Measurements from ENCODE around the gene CTDP1.

Gene CTDP1

GRCh38 chr18:79742076-79742475 lies 62.5 kb downstream of the CTDP1 start:
- Histone ChIP-seq H3K27me3 (no peaks in the 10 kb centered on the region), H3K27ac (no peak overlapping the region), H3K36me3 (peaks cover 47 to 78% (median 64%) of the 10 kb centered on the region in 3 donors), H3K9me3 (no peaks in the 10 kb centered on the region), H3K4me1 (no peaks in the 10 kb centered on the region), H3K4me3 (no peak overlapping the region)
- DNase-seq: peak in 1 of 2 donors; percentile 41
- intact Hi-C loops (cut with DNase I; ENCODE audit: low total_unique reads): no loop called here
- TF ChIP-seq CTCF (IDR thresholded peaks at IDR 0.05): no peak

- no peak for TF ChIP-seq CTCF (IDR thresholded peaks at IDR 0.05)
- Histone ChIP-seq H3K36me3 (peaks cover 35 to 75% (median 56%) of the 10 kb centered on the region in 3 donors), H3K27me3 (no peaks in the 10 kb centered on the region), H3K9me3 (no peaks in the 10 kb centered on the region), H3K4me3 (no peak overlapping the region), H3K27ac (no peak overlapping the region), H3K4me1 (no peaks in the 10 kb centered on the region)
- DNase-seq: peak in 1 of 2 donors; percentile 44
- intact Hi-C loops (cut with DNase I; ENCODE audit: low total_unique reads): no loop called here
Observed at GRCh38 chr18:79744625-79745024, 65.0 kb downstream of the CTDP1 start.

- intact Hi-C loops (cut with DNase I; ENCODE audit: low total_unique reads): no loop called here
- TF ChIP-seq CTCF (IDR thresholded peaks at IDR 0.05): no peak
- H3K4me3 ChIP-seq: no peak overlapping the region
- H3K27me3 ChIP-seq: no peaks in the 10 kb centered on the region
- no peaks in the 10 kb centered on the region for H3K4me1 ChIP-seq
- DNase-seq: no peak
- H3K9me3 ChIP-seq: no peaks in the 10 kb centered on the region
- no peak overlapping the region for H3K27ac ChIP-seq
- H3K36me3 ChIP-seq: peaks cover 27 to 71% (median 45%) of the 10 kb centered on the region in 3 donors
Observed at GRCh38 chr18:79746730-79747129, 67.1 kb downstream of the CTDP1 start.

GRCh38 chr18:79747156-79747845 lies 67.7 kb downstream of the CTDP1 start:
- peaks cover 25 to 68% (median 41%) of the 10 kb centered on the region in 3 donors for H3K36me3 ChIP-seq
- no peak overlapping the region for H3K27ac ChIP-seq
- intact Hi-C loops (cut with DNase I; ENCODE audit: low total_unique reads): no loop called here
- TF ChIP-seq CTCF (IDR thresholded peaks at IDR 0.05): no peak
- H3K4me3 ChIP-seq: no peak overlapping the region
- no peaks in the 10 kb centered on the region for H3K27me3 ChIP-seq
- no peak for DNase-seq
- no peaks in the 10 kb centered on the region for H3K4me1 ChIP-seq
- no peaks in the 10 kb centered on the region for H3K9me3 ChIP-seq

GRCh38 chr18:79748321-79749180 lies 68.9 kb downstream of the CTDP1 start:
- no peak for DNase-seq

More at GRCh38 chr18:79748321-79749180, 68.9 kb downstream of the CTDP1 start:
- no peaks in the 10 kb centered on the region for H3K27me3 ChIP-seq
- no peaks in the 10 kb centered on the region for H3K4me1 ChIP-seq
- no peak for TF ChIP-seq CTCF (IDR thresholded peaks at IDR 0.05)
- intact Hi-C loops (cut with DNase I; ENCODE audit: low total_unique reads): no loop called here
- no peak overlapping the region for H3K4me3 ChIP-seq
- H3K27ac ChIP-seq: no peak overlapping the region
- no peaks in the 10 kb centered on the region for H3K9me3 ChIP-seq
- peaks cover 18 to 64% (median 35%) of the 10 kb centered on the region in 3 donors for H3K36me3 ChIP-seq

Data from tibial artery (tissue), 4 donors.